Keratinocyte (primary cell): ENCODE measurements around the gene PLA2G4D. TPM values are rescaled to one million over a fixed set of nuclear protein-coding genes. Genes with fewer than 3 reads are reported as not detected.

Experiments
- DNase-seq: peaks from one replicate; pipeline ENCODE4 v3.0.0-alpha.2; 2011; ENCODE audit warnings: low read depth, missing footprints, low spot score
- FAIRE-seq: peaks from 2 replicates; lab custom pipeline; 2011; peaks lifted over from hg19 to GRCh38; lab: Jason Lieb, UNC
- H2AFZ ChIP-seq: 2 replicates; pipeline ENCODE4 v1.6.0; 2012; ENCODE audit warnings: low read length, control low read depth, inconsistent platforms; ENCODE audit not compliant: control insufficient read depth
- H3K27ac ChIP-seq: 2 replicates; pipeline ENCODE4 v1.5.1; 2011; ENCODE audit warnings: low read length; ENCODE audit not compliant: control insufficient read depth, insufficient read depth
- H3K27me3 ChIP-seq: 3 replicates; pipeline ENCODE4 v1.6.0; 2011; ENCODE audit warnings: low read length; ENCODE audit not compliant: control insufficient read depth, insufficient read depth; ENCODE audit errors: extremely low read depth
- H3K36me3 ChIP-seq, 2 experiments: 2 replicates in 1 of 2; 3 replicates in 1 of 2; pipeline ENCODE4 v1.5.1; 2011; ENCODE audit warnings: low read length in 2 of 2, mild to moderate bottlenecking in 1 of 2; ENCODE audit not compliant: control insufficient read depth in 2 of 2, insufficient read depth in 2 of 2; ENCODE audit errors: extremely low read depth in 1 of 2
- H3K4me1 ChIP-seq: 3 replicates; pipeline ENCODE4 v1.5.1; 2011; ENCODE audit warnings: low read length; ENCODE audit not compliant: control insufficient read depth, insufficient read depth; ENCODE audit errors: extremely low read depth
- H3K4me2 ChIP-seq: 3 replicates; pipeline ENCODE4 v1.6.0; 2011; ENCODE audit warnings: low read depth, low read length; ENCODE audit not compliant: control insufficient read depth, insufficient read depth; ENCODE audit errors: extremely low read depth
- H3K4me3 ChIP-seq, 3 experiments: fragments of 200-600 bp in 1 of 3; sonication (generic) in 1 of 3; 2 replicates in 2 of 3; 3 replicates in 1 of 3; pipeline ENCODE4 v1.5.1; 2011 to 2016; ENCODE audit warnings: low read length in 3 of 3, mild to moderate bottlenecking in 3 of 3, control low read depth in 2 of 3, inconsistent platforms in 1 of 3, low read depth in 1 of 3, mixed read lengths in 1 of 3, mixed run types in 1 of 3, moderate library complexity in 1 of 3; ENCODE audit not compliant: control insufficient read depth in 2 of 3, insufficient read depth in 2 of 3; ENCODE audit errors: extremely low read depth in 1 of 3
- H3K79me2 ChIP-seq: 2 replicates; pipeline ENCODE4 v1.6.0; 2012; ENCODE audit warnings: low read length; ENCODE audit not compliant: control insufficient read depth, insufficient read depth
- H3K9ac ChIP-seq: 3 replicates; pipeline ENCODE4 v1.6.0; 2011; ENCODE audit warnings: low read length; ENCODE audit not compliant: control insufficient read depth, insufficient read depth; ENCODE audit errors: extremely low read depth
- H3K9me1 ChIP-seq: 3 replicates; pipeline ENCODE4 v1.6.0; 2011; ENCODE audit warnings: low read length; ENCODE audit not compliant: control insufficient read depth, insufficient read depth; ENCODE audit errors: extremely low read depth
- H3K9me3 ChIP-seq: 2 replicates; pipeline ENCODE4 v1.5.1; 2012; ENCODE audit warnings: low read depth, low read length; ENCODE audit not compliant: control insufficient read depth
- H4K20me1 ChIP-seq: 3 replicates; pipeline ENCODE4 v1.6.0; 2011; ENCODE audit warnings: low read length; ENCODE audit not compliant: control insufficient read depth, insufficient read depth; ENCODE audit errors: extremely low read depth
- EZH2 ChIP-seq: IDR thresholded peaks from one replicate; pipeline ENCODE4 v1.6.1; 2012; ENCODE audit warnings: inconsistent platforms, mild to moderate bottlenecking, low read length, moderate library complexity
- dilution Hi-C: fragments of 300-500 bp; cut with MboI; formaldehyde crosslinking; loops from one replicate; pipeline ENCODE4 v1.7.0; 2020; ENCODE audit warnings: low sequenced_read_pairs; ENCODE audit not compliant: extremely low pct_ligation_motif_present
- polyA plus RNA-seq, 5 experiments: library from polyadenylated mRNA; depleted of rRNA in 3 of 5; stranded (reverse) in 3 of 5; stranded (forward) in 1 of 5; unstranded in 1 of 5; fragments of >200 nt; gene quantifications; 1 replicate in 1 of 5; 2 replicates in 3 of 5; 3 replicates in 1 of 5; pipeline versions ENCODE4 v1.2.1 to v1.2.3, GENCODE V29; 2011 to 2012; ENCODE audit warnings: missing spikeins in 2 of 5, low read depth in 1 of 5, low replicate concordance in 1 of 5
- TF ChIP-seq, protein P1 (sequence below), 3 experiments: IDR thresholded peaks in 1 of 3; conservative IDR thresholded peaks in 1 of 3; optimal IDR thresholded peaks in 1 of 3; 2 replicates in 2 of 3; 3 replicates in 1 of 3; pipeline versions ENCODE3 to v1.5.1; 2011; ENCODE audit warnings: low read length in 3 of 3, mild to moderate bottlenecking in 3 of 3, moderate library complexity in 2 of 3, control low read depth in 1 of 3, inconsistent platforms in 1 of 3; ENCODE audit not compliant: insufficient read depth in 2 of 3; ENCODE audit errors: extremely low read depth in 1 of 3

Gene PLA2G4D
- polyA plus RNA-seq, 1 donor (not counting 4 experiments of a cell fraction or from before 2014, with no cell fraction given), result 0.69 TPM

GRCh38 chr15:42080919-42081830 lies 13.2 kb downstream of the PLA2G4D start:
- no peaks in the 10 kb centered on the region for H3K27me3 ChIP-seq
- no peak overlapping the region for H3K4me2 ChIP-seq
- no peaks in the 10 kb centered on the region for H4K20me1 ChIP-seq
- no peak overlapping the region for H3K27ac ChIP-seq
- H3K9me1 ChIP-seq, result no peaks in the 10 kb centered on the region
- H3K4me1 ChIP-seq, result peaks cover 31% of the 10 kb centered on the region
- H3K36me3 ChIP-seq, result no peaks in the 10 kb centered on the region
- no peaks in the 10 kb centered on the region for H3K9me3 ChIP-seq
- no peak overlapping the region for H3K4me3 ChIP-seq
- no peak overlapping the region for H2AFZ ChIP-seq
- TF ChIP-seq, protein P1, sequence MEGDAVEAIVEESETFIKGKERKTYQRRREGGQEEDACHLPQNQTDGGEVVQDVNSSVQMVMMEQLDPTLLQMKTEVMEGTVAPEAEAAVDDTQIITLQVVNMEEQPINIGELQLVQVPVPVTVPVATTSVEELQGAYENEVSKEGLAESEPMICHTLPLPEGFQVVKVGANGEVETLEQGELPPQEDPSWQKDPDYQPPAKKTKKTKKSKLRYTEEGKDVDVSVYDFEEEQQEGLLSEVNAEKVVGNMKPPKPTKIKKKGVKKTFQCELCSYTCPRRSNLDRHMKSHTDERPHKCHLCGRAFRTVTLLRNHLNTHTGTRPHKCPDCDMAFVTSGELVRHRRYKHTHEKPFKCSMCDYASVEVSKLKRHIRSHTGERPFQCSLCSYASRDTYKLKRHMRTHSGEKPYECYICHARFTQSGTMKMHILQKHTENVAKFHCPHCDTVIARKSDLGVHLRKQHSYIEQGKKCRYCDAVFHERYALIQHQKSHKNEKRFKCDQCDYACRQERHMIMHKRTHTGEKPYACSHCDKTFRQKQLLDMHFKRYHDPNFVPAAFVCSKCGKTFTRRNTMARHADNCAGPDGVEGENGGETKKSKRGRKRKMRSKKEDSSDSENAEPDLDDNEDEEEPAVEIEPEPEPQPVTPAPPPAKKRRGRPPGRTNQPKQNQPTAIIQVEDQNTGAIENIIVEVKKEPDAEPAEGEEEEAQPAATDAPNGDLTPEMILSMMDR (optimal IDR thresholded peaks at IDR 0.05 in 1 of 3, IDR thresholded peaks at IDR 0.05 in 1 of 3, conservative IDR thresholded peaks at IDR 0.05 in 1 of 3; ENCODE audit: extremely low read depth in 1 of 3, insufficient read depth in 2 of 3, low read length in 3 of 3), result no peak
- TF ChIP-seq EZH2, result no peak
- DNase-seq (no peak), FAIRE-seq (no peak)
- dilution Hi-C loops, result no loop called here
- H3K9ac ChIP-seq, result no peak overlapping the region
- H3K79me2 ChIP-seq, result no peaks in the 10 kb centered on the region

GRCh38 chr15:42080186-42080918 lies 14.0 kb downstream of the PLA2G4D start:
- H3K4me2 ChIP-seq, result no peak overlapping the region
- no peaks in the 10 kb centered on the region for H3K9me3 ChIP-seq
- no peaks in the 10 kb centered on the region for H3K79me2 ChIP-seq
- no peaks in the 10 kb centered on the region for H3K27me3 ChIP-seq
- peak; percentile 90 for FAIRE-seq
- no peaks in the 10 kb centered on the region for H4K20me1 ChIP-seq
- no peak overlapping the region for H3K9ac ChIP-seq
- no peaks in the 10 kb centered on the region for H3K9me1 ChIP-seq
- TF ChIP-seq, protein P1 (optimal IDR thresholded peaks at IDR 0.05 in 1 of 3, IDR thresholded peaks at IDR 0.05 in 1 of 3, conservative IDR thresholded peaks at IDR 0.05 in 1 of 3; ENCODE audit: extremely low read depth in 1 of 3, insufficient read depth in 2 of 3, low read length in 3 of 3), result peak in 2 of 3 experiments; percentile 9 to 38
- no peak for TF ChIP-seq EZH2
- H2AFZ ChIP-seq, result no peak overlapping the region
- H3K36me3 ChIP-seq, result no peaks in the 10 kb centered on the region
- no peak overlapping the region for H3K4me3 ChIP-seq
- peaks cover 28% of the 10 kb centered on the region for H3K4me1 ChIP-seq
- H3K27ac ChIP-seq, result no peak overlapping the region
- dilution Hi-C loops, result no loop called here
- DNase-seq, result no peak
